ENCODE data around the gene NPPB. TPM values are rescaled to one million over a fixed set of nuclear protein-coding genes. Genes with fewer than 3 reads are reported as not detected.

NPPB gene
- total and polyA plus RNA-seq, 2 experiments from 2014 or later, result 0.95 TPM; not detected in 1

- TF ChIP-seq, protein P1, sequence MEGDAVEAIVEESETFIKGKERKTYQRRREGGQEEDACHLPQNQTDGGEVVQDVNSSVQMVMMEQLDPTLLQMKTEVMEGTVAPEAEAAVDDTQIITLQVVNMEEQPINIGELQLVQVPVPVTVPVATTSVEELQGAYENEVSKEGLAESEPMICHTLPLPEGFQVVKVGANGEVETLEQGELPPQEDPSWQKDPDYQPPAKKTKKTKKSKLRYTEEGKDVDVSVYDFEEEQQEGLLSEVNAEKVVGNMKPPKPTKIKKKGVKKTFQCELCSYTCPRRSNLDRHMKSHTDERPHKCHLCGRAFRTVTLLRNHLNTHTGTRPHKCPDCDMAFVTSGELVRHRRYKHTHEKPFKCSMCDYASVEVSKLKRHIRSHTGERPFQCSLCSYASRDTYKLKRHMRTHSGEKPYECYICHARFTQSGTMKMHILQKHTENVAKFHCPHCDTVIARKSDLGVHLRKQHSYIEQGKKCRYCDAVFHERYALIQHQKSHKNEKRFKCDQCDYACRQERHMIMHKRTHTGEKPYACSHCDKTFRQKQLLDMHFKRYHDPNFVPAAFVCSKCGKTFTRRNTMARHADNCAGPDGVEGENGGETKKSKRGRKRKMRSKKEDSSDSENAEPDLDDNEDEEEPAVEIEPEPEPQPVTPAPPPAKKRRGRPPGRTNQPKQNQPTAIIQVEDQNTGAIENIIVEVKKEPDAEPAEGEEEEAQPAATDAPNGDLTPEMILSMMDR (conservative IDR thresholded peaks at IDR 0.05; ENCODE audit: low read depth in 2 of 2), result no peak
- TF ChIP-seq NANOG (IDR thresholded peaks at IDR 0.05; ENCODE audit: borderline replicate concordance), result no peak
These were observed 2.0 kb downstream of the NPPB start (continued) for GRCh38 chr1:11856698-11857097.

- H2AFZ ChIP-seq, result no peak overlapping the region
- no peak overlapping the region for H3K4me3 ChIP-seq
- DNase-seq (ENCODE audit: low spot score) (no peak), ATAC-seq (no peak)
- peaks cover 20% of the 10 kb centered on the region for H3K27me3 Mint-ChIP-seq (ENCODE audit: insufficient read depth, low read depth, poor library complexity)
- no peaks in the 10 kb centered on the region for H3F3A ChIP-seq (replicated peaks; ENCODE audit: low read depth)
- H3K4me2 ChIP-seq, result no peak overlapping the region
- no peaks in the 10 kb centered on the region for H3K9me2 ChIP-seq (ENCODE audit: insufficient read depth)
- no peak overlapping the region for H3K27ac Mint-ChIP-seq
- H3K4me1 Mint-ChIP-seq, result peaks cover 7% of the 10 kb centered on the region; the same call in 1 of the 3 replicates
- no peaks in the 10 kb centered on the region for H3K9me3 Mint-ChIP-seq
- no peaks in the 10 kb centered on the region for H3K79me2 ChIP-seq (replicated peaks; ENCODE audit: insufficient read depth)
- no peaks in the 10 kb centered on the region for H3K4me1 ChIP-seq (ENCODE audit: insufficient read depth)
- H3K4me3 Mint-ChIP-seq, result no peak overlapping the region
- TF ChIP-seq ZNF331 (CRISPR knock-in tag; IDR thresholded peaks at IDR 0.05; ENCODE audit: low read depth), result no peak
- TF ChIP-seq POLR2AphosphoS5 (IDR thresholded peaks at IDR 0.05; ENCODE audit: low read depth), result no peak
- TF ChIP-seq JUNB (IDR thresholded peaks at IDR 0.05; ENCODE audit: unreplicated experiment), result no peak
- TF ChIP-seq, protein P2, sequence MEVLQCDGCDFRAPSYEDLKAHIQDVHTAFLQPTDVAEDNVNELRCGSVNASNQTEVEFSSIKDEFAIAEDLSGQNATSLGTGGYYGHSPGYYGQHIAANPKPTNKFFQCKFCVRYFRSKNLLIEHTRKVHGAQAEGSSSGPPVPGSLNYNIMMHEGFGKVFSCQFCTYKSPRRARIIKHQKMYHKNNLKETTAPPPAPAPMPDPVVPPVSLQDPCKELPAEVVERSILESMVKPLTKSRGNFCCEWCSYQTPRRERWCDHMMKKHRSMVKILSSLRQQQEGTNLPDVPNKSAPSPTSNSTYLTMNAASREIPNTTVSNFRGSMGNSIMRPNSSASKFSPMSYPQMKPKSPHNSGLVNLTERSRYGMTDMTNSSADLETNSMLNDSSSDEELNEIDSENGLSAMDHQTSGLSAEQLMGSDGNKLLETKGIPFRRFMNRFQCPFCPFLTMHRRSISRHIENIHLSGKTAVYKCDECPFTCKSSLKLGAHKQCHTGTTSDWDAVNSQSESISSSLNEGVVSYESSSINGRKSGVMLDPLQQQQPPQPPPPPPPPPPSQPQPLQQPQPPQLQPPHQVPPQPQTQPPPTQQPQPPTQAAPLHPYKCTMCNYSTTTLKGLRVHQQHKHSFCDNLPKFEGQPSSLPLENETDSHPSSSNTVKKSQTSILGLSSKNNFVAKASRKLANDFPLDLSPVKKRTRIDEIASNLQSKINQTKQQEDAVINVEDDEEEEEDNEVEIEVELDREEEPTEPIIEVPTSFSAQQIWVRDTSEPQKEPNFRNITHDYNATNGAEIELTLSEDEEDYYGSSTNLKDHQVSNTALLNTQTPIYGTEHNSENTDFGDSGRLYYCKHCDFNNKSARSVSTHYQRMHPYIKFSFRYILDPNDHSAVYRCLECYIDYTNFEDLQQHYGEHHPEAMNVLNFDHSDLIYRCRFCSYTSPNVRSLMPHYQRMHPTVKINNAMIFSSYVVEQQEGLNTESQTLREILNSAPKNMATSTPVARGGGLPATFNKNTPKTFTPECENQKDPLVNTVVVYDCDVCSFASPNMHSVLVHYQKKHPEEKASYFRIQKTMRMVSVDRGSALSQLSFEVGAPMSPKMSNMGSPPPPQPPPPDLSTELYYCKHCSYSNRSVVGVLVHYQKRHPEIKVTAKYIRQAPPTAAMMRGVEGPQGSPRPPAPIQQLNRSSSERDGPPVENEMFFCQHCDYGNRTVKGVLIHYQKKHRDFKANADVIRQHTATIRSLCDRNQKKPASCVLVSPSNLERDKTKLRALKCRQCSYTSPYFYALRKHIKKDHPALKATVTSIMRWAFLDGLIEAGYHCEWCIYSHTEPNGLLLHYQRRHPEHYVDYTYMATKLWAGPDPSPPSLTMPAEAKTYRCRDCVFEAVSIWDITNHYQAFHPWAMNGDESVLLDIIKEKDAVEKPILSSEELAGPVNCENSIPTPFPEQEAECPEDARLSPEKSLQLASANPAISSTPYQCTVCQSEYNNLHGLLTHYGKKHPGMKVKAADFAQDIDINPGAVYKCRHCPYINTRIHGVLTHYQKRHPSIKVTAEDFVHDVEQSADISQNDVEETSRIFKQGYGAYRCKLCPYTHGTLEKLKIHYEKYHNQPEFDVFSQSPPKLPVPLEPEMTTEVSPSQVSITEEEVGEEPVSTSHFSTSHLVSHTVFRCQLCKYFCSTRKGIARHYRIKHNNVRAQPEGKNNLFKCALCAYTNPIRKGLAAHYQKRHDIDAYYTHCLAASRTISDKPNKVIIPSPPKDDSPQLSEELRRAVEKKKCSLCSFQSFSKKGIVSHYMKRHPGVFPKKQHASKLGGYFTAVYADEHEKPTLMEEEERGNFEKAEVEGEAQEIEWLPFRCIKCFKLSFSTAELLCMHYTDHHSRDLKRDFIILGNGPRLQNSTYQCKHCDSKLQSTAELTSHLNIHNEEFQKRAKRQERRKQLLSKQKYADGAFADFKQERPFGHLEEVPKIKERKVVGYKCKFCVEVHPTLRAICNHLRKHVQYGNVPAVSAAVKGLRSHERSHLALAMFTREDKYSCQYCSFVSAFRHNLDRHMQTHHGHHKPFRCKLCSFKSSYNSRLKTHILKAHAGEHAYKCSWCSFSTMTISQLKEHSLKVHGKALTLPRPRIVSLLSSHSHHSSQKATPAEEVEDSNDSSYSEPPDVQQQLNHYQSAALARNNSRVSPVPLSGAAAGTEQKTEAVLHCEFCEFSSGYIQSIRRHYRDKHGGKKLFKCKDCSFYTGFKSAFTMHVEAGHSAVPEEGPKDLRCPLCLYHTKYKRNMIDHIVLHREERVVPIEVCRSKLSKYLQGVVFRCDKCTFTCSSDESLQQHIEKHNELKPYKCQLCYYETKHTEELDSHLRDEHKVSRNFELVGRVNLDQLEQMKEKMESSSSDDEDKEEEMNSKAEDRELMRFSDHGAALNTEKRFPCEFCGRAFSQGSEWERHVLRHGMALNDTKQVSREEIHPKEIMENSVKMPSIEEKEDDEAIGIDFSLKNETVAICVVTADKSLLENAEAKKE (CRISPR knock-in tag; IDR thresholded peaks at IDR 0.05), result no peak
- no peak for TF ChIP-seq ETS1 (IDR thresholded peaks at IDR 0.05)
- TF ChIP-seq, protein P1 (conservative IDR thresholded peaks at IDR 0.05; ENCODE audit: low read depth in 2 of 2), result no peak
- no peak for TF ChIP-seq EZH2phosphoT487 (IDR thresholded peaks at IDR 0.05; ENCODE audit: unreplicated experiment)
- H3K27me3 ChIP-seq (ENCODE audit: insufficient read depth), result peaks cover 24% of the 10 kb centered on the region
- H3K36me3 ChIP-seq (ENCODE audit: insufficient read depth), result no peaks in the 10 kb centered on the region
- H3K27ac ChIP-seq (ENCODE audit: low read depth), result no peak overlapping the region
- H4K20me1 ChIP-seq (replicated peaks; ENCODE audit: insufficient read depth), result no peaks in the 10 kb centered on the region
- no peaks in the 10 kb centered on the region for H3K36me3 Mint-ChIP-seq (ENCODE audit: low read depth)
These were observed 3.3 kb downstream of the NPPB start for GRCh38 chr1:11855430-11855829.

Measured in GM23338 (cell line).